Midbrain (tissue), 1 donor: ENCODE data around the gene CMKLR1.

Experiments used
- DNase-seq: peaks from one replicate; lab custom pipeline; 2025; lab: John Stamatoyannopoulos, UW

CMKLR1 gene, protein sequence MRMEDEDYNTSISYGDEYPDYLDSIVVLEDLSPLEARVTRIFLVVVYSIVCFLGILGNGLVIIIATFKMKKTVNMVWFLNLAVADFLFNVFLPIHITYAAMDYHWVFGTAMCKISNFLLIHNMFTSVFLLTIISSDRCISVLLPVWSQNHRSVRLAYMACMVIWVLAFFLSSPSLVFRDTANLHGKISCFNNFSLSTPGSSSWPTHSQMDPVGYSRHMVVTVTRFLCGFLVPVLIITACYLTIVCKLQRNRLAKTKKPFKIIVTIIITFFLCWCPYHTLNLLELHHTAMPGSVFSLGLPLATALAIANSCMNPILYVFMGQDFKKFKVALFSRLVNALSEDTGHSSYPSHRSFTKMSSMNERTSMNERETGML

DNA sequence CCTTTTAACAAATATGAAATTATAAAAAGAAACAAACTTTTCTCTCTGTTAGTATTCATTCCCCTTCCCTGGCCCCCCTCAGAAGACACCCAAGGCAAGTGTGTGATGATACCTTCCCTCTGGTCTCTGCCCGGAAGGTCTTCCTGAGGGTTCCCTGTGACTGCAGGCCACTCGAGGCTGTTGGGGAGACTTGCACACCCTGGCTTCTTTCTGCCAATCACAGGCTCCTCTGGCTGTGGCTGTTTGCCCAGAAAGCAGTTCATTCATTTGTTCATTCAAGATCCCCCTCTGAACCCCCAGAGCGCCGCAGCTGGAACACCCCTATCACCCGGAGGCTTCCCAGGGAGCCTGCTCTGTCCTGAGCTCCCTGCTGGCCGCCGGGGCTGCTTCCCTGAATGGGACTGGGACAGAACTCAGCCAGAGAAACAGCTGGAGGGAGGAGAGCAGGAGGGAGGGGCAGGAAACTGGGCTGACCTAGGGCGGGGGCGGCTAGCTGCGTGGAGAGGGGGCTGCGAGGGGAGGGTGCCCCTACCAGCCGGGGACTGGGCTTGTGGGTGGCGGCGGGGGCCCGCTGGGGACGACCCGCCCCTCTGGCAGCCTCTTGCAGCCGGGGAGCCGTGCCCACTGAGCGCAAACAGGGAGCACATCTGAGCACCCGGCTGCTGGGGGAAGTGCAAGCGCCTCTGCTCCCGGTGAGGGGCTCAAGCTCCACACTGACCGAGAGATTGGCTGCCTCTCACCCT lies at the start of gene CMKLR1:
TSS of gene CMKLR1 (minus strand) at position 397 of the 743 bp plus-strand sequence. CDS start 45,720 bp downstream, outside the sequence.
- no peak for DNase-seq

DNA sequence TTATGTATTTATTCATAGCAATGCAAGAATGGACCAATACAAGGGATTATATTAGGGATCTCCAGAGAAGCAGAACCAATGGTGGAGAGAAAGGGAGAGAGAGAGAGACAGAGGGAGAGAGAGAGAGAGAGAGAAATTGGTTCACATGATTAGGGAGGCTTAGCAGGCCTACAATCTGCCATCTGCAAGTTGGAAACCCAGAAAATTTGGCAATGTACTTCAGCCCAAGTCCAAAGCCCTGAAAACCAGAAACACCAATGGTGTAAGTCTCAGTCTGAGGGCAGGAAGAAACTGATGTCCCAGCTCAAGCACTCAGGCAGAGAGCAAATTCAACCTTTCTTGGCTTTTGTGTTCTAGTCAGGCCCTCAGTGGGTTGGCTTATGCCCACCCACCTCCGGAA lies 48.7 kb upstream of the CMKLR1 start:
- no peak for DNase-seq

DNA sequence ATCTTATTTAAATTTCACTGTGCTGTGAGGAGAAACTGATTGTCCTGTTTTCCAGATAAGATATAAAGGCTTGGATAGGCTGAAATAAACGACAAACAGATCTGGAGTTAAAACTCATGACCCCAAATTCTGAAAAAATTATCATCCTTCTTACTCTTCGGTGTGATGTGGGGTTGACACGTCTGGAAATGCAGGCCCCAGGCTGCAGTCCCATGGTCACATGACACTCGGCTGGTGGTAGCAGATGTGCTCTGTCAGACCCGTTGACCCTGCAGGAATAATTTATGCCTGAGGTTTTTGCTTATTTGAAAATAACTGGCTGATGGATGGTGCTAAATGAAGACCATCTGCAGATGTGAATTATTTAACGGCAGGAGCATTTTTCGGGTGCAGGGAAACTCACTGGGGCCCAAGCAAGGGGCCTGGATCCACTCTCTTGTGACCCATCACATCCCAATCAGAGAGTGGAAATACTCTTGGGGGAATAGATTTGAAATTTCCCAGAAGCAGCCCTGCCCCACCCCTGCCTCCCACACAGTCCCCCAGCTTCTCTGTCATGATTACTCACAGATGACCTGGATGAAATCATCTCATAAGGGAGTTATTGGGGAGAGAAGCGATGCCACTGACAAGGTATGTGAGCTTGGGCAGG lies 47.7 kb upstream of the CMKLR1 start:
- no peak for DNase-seq

DNA sequence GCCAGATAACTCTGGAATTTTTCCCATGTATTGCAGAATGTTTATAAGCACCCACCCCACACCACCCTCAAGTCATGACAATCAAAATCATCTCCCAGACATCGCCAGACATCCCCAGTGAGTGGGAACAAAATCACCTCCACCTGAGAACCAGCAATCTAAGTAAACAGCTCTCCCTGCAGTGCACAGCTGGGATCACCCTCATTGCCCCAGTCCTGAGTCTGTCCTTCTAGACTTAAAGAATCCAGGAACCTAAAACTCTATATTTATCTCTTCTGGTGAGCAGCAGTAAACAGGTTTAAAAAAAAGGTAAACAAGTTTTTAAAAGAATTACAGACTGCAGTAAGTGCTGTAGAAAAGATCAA lies 43.3 kb upstream of the CMKLR1 start:
- no peak for DNase-seq

DNA sequence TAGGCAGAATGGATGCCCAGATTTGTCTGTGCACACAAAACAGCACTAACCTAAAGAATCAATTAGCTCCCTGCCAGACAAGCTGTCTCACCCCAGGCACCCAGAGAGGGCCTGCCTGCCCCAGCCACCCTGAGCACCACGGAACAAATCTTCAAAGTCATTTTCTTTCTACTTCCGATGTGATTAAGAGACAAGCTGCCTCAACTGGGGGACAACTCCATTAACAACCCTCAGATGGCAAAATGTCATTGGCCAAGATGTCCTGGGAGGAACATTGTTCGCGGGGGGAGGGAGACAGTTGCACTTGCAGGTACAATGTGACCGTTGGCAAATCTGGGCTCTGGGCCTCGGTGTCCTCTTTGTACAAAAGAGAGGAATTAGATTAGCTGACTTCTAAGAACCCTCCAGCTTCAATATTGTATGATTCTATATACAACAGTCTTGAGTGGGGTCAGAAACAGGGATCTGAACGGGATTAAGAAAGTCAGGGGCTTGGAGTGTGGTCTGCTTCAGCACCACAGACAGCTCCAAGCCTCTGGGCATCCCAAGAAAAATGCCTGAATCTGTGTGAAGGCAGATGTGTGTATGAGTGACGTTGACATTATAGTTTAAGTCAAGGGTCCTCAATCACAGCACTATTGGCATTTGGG lies 42.8 kb upstream of the CMKLR1 start:
- no peak for DNase-seq

DNA sequence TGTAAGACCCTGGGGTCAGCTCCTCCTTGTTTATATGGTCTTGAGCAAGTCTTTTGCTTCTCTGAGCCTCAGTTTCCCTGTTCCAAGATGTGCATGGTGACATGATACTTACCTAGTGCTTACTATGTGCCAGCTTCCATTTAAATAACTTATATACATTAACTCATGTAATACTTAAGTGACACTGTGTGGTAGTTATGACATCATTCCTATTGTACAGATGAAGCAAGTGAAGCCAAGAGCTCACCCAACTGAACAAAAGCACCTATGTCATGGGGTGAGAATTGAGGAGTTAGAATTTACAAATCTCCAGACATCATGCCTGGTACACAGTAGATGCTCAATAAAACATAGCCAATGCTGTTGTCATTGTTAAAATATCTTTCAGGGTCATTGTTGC lies 41.3 kb upstream of the CMKLR1 start:
- no peak for DNase-seq

DNA sequence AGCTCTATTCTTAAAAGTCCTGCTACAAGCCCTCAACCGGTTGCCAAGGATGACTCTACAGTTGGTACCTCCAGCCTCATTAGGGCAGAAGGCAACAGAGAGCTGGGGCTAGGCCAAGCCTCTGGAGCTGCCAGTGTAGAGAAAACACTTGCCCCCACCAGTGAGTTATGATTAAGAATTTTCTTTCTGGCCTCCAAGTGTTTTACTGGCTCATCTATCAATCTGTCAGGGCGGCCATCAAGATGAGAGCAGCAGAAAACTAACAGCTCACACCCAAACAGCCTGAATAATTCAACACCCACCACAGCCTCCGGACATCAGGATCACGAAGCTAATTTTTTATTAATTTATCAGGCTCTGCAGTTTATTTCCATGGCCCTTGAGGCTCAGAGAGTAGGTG lies 40.7 kb upstream of the CMKLR1 start:
- no peak for DNase-seq

DNA sequence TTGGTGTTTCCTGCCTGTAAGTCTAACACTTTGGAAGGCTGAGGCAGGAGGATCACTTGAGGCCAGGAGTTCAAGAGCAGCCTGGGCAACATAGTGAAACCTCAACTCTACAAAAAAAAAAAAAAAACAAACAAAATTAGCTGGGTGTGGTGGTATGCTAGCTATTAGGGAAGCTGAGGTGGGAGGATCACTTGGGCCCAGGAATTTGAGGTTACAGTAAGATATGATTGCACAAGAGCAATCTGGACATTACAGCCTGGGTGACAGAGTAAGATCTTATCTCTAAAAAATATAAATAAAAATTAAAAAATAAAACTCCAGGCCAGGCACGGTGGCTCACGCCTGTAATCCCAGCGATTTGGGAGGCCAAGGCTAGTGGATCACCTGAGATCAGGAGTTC lies 39.8 kb upstream of the CMKLR1 start:
- no peak for DNase-seq

DNA sequence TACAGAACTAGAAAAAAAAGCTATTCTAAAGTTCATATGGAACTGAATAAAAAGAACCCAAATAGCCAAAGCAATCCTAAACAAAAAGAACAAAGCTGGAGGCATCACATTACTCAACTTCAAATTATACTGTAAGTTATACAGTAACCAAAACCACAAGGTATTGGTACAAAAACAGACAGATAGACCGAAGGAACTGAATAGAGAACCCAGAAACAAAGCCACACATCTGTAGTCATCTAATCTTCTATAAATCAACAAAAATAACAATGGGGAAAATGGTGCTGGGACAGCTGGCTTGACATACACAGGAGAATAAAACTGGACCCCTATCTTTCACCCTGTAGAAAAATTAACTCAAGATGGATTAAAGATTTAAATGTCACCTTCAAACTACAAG lies 38.1 kb upstream of the CMKLR1 start:
- no peak for DNase-seq

DNA sequence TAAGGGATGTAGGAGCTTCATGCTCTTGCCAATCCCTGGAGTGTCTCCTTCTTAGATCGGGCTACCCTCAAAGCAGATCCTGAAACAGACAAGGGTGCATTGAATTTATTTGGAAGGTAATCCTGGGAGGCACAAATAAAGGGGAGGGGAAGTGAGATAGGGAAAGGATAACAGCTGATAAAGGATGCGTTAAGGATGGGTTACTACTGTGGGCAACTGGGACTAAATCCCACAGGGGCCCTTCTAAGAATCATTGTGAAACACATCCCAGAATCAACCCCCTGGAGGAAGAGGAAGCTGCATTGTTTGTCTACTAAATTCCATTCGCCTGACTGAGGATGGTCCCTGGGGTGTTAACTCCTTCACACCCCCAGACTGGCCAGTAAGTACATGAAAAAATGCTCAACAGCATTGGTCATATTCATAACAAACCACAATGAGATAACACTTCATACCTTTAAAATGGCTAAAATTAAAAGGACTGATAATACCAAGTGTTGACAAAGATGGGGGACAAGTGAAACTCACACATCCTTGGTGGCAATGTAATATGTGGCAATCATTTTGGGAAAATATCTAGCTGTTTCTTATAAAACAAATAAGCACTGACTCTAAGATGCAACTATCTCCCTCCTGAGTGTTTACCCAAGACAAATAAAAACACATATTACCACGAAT lies 37.0 kb upstream of the CMKLR1 start:
- DNase-seq = no peak

DNA sequence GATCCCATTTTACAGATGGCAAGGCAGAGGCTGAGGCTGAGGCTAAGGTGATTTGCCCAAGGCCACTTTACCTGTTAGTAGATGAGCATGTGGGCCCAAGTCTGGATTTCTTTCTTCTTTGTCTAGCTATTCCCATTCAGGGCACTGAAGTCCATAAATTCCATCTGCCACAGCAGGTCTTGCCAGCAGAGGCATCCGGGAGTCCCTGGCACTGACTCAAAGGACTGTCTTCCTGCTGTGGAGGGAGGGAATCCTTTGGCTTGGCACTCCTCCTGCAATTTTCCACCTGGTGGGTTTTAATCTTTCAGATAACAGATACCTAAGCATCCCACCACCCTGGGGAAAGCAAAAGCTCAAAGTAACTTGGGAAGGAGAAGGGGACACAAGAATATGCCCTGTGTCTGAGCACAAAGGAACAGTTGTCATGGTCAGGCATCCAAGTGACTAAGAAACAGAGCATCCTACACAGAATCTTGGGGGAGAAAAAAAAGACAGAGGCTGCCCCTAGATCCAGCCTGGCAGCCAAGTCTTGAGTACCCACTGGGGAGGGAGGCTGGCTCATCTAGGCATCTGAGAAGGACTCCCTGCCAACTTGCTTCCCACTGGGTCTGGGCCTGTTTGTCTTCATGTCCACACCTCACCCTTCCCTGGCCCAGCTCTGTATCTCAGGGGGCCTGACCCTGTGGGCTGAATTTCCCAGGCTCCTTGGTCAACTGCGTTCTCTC lies 35.6 kb upstream of the CMKLR1 start:
- no peak for DNase-seq

DNA sequence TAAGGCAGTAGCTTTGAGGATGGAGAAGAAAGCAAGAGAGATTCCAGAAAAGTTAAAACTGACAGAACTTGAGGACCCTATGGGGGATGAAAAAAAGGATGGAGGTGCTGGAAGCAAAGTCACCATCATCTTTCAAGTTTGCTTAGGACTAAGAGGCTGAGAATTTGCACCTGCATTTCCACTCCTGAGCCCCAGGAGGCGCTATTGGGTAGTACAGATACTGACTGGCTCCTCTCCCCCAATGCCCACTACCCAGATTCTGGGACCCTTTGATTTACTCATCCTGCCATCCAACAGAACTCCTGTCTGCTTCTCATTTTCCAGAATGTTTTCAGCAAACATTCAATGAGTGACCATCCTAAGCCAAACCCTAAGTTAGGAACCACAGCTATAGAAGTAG lies 34.0 kb upstream of the CMKLR1 start:
- no peak for DNase-seq

DNA sequence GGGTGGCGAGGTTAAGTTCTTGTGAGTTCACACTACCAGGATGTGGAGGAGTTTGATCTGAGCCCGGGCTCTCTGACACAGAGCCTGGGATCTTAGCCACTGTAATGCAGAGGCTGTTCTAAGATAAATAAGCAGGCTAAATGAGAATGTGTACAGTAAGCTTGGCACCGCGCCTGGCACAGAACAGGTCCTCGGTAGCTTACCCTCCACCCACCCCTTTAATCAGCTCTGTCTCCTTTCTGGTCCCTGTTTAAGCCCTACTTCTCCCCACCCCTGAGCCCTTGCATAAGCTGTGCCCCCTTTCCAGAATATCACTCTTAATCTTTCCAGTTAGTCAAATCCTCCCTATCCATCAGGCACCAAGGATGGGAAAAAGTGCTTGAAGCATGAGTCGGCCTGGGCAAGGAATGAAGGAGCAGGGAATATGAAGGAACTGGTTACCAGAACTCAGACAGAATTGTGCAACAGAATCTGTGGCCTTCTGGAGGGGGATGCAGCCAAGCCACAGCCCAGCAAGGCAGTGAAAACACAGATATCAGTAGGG lies 32.8 kb upstream of the CMKLR1 start:
- no peak for DNase-seq

DNA sequence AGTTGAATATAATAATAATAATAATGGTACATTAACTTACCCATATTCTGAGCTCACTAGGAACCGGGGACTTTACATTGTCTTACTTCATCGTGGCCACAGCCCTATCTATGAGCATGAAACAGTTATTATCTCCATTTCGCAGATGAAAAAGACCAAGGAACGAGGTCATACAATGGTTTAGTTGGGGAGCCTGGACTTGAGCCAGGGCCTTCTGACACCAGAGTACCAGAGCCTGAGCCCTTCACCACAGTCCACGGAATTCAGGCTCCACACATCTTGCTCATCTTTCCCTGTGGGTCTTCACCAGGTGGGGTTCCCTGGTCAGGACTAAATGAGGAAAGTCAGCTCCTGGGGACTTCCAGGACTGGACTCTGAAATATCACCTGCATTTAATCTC lies 31.3 kb upstream of the CMKLR1 start:
- no peak for DNase-seq

DNA sequence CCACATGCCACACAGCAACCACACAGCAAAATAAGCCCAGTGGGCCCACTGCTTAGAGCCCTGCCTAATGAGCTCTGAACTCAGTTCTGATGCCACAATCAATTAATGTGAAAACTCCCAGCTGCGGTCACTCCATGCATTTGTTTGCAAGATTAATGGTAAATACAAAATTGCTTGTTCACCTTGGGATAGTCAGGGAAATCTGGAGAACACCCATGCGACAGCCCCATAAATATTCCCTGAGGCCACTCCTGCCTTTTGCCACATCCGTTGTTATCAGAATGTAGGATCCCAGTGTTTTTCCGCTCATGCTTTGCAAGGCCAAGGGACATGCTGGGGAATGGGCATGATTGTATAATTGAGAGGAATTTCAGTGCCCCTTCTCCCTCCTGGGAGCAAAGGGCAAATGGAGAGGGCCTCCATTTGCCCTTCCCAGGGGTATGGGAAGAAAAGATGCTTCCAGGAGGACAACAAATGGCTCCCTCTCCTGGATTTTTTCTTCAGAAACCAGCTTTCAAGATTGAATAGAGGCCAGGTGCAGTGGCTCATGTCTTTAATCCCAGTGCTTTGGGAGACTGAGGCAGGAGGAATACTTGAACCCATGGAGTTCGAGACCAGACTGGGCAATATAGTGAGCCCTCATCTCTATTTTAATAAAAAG lies 30.8 kb upstream of the CMKLR1 start:
- no peak for DNase-seq

DNA sequence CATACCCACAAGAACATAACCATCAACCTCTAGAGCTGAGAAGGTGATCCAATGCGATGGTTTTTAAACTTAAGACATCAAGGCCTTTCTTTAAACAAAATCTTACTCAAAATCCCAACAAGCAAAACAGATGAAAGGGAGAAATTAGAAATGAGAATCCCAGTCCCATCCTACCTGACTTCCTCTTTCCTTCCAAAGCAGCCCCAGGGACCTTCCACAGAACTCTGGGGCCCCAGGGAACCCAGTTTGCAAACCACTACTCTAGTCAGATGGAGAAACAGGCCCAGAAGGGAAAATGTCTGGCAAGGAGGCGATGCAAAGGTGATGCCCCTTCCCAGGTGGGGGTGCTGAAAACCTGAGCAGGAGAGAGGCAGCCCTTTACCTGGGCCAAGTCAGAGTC lies 29.0 kb upstream of the CMKLR1 start:
- DNase-seq = no peak

DNA sequence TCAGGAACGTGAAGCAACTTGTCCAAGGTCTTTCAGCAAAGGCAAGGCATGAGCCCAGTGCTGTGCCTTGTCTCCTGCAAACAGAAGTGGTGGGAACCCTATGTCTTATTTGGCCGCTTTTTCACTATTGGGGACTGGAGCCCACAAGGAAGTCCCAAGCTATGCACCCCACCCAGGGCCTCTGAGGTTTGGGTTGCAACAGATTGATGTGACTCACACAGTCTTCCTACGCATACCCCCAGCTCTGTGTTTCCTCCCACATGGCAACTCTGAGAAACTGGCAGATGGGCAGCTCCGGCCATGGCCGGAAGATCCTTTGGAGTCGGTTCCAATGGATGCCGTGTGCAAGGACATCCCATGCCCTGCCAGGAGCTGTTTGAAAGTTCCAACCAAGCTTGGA lies 28.3 kb upstream of the CMKLR1 start:
- DNase-seq = no peak

DNA sequence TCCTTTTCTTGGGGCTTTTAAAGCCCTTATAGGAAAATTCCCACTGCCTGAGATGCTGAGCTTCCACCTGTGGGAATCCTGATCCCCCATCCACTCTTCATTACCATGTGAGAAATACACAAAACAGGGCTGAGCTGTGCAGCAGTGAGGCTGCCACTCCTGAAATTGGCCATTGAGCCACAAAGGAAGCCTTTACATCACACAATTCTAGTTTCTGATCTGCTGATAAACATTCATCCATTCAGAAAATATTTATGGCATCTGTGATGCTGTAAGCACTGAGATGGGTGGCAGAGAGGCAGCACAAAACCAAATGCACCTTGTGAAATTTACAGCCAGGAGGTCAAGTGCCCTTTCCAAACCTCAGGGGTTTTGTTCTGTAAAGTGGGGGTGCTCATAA lies 26.2 kb upstream of the CMKLR1 start:
- DNase-seq = no peak

DNA sequence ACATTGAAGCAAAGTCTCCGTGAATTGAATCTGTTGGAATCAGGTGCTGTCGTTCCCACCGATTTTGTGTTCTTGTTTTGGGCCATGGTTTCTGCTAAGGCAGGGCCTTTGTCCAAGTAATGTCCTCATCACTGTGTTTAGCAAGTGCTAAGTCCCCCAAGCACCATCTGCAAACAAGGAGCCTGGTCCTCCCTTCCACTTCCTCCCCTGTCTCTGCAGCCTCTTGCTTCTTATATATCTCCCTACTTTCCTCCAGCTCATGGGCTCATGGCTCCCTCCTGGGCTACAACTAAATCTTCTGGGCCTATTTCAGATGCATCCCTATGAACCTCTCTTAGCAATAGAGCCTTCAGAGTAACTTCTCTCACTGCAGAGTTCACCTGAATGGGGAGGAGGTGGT lies 25.8 kb upstream of the CMKLR1 start:
- DNase-seq = no peak

DNA sequence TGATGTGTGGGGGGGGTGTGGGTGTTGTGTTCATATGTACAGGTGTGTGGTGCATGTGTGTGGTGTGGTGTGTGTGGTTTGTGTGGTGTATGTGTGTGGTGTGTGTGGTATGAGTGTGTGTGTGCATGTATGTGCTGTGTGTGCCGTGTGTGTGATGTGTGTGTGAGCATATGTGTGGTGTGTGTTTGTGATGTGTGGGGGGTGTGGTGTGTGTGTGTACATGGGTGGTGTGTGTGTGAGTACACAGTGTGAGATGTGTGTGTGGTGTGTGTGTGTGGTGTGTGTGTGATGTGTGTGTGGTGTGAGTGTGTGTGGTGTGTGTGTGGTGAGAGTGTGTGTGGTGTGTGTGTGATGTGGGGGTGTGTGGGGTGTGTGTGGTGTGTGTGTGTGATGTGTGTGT lies 24.5 kb upstream of the CMKLR1 start:
- DNase-seq = no peak

DNA sequence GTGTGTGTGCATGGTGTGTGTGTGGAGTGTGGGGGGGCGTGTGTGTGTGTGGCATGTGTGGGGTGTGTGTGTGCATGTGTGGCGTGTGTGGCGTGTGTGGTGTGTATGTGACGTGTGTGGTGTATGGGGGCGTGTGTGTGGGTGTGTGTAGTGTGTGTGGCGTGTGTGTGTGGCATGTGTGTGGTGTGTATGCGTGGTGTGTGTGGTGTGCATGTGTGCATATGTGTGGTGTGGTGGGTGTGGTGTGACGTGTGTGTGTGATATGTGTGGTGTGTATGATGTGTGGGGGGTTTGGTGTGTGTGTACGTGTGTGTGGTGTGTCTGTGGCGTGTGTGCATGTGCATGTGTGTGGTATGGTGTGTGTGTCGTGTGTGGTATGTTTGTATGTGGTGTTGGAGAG lies 24.1 kb upstream of the CMKLR1 start:
- no peak for DNase-seq
